DOHH2 (cell line): ENCODE data around the gene RTRAF.

Experiments used
- H3F3A ChIP-seq: fragments of 200-600 bp; sonication (generic), shearing (Covaris generic); 2 replicates; pipeline ENCODE4 v1.6.0; 2016; ENCODE audit warnings: antibody characterized with exemption, mild to moderate bottlenecking; ENCODE audit not compliant: control insufficient read depth, insufficient read depth
- H3K27ac ChIP-seq: fragments of 200-600 bp; sonication (generic); 2 replicates; pipeline ENCODE4 v1.5.1; 2014; ENCODE audit warnings: low read depth, mild to moderate bottlenecking, low read length, moderate library complexity
- H3K27me3 ChIP-seq: fragments of 200-600 bp; sonication (generic); 2 replicates; pipeline ENCODE4 v1.6.1; 2014; ENCODE audit warnings: mild to moderate bottlenecking, low read length, mixed read lengths; ENCODE audit not compliant: control insufficient read depth
- H3K36me3 ChIP-seq: fragments of 200-600 bp; sonication (generic); 2 replicates; pipeline ENCODE4 v1.6.1; 2014; ENCODE audit warnings: mild to moderate bottlenecking, low read length, moderate library complexity, mixed read lengths; ENCODE audit not compliant: control insufficient read depth
- H3K4me1 ChIP-seq: fragments of 200-600 bp; sonication (generic); 2 replicates; pipeline ENCODE4 v1.6.1; 2014; ENCODE audit warnings: mild to moderate bottlenecking, low read length, mixed read lengths; ENCODE audit not compliant: control insufficient read depth
- H3K4me2 ChIP-seq: fragments of 200-600 bp; sonication (generic); 2 replicates; pipeline ENCODE4 v1.6.0; 2014; ENCODE audit warnings: mild to moderate bottlenecking, low read length, moderate library complexity
- H3K4me3 ChIP-seq: fragments of 200-600 bp; sonication (generic); 2 replicates; pipeline ENCODE4 v1.5.1; 2014; ENCODE audit warnings: mild to moderate bottlenecking, low read length, mixed read lengths
- H3K79me2 ChIP-seq: fragments of 200-600 bp; sonication (generic); 2 replicates; pipeline ENCODE4 v1.6.1; 2014; ENCODE audit warnings: mild to moderate bottlenecking, low read length, mixed read lengths; ENCODE audit not compliant: control insufficient read depth
- H3K9me2 ChIP-seq: fragments of 200-600 bp; sonication (generic); replicated peaks from 2 replicates; pipeline ENCODE4 v1.6.1; 2014; ENCODE audit warnings: mild to moderate bottlenecking, low read length, mixed read lengths; ENCODE audit not compliant: control insufficient read depth
- H3K9me3 ChIP-seq: fragments of 200-600 bp; sonication (generic); 2 replicates; pipeline ENCODE4 v1.6.1; 2014; ENCODE audit warnings: antibody characterized with exemption, low read length, mixed read lengths; ENCODE audit not compliant: control insufficient read depth, insufficient read depth
- H4K20me1 ChIP-seq: fragments of 200-600 bp; sonication (generic); 2 replicates; pipeline ENCODE4 v1.6.0; 2014; ENCODE audit warnings: low read depth, mild to moderate bottlenecking, antibody characterized with exemption, low read length, moderate library complexity; ENCODE audit not compliant: control insufficient read depth, insufficient read depth
- EZH2phosphoT487 ChIP-seq: fragments of 200-600 bp; sonication (generic); IDR thresholded peaks from 2 replicates; pipeline ENCODE4 v1.6.1; 2017; ENCODE audit warnings: borderline replicate concordance, mild to moderate bottlenecking, antibody characterized with exemption, low read length, moderate library complexity, mixed read lengths
- TF ChIP-seq, protein P1 (sequence below): fragments of 200-600 bp; sonication (generic); IDR thresholded peaks from one replicate; pipeline ENCODE4 v1.5.1; 2014; ENCODE audit warnings: antibody characterized with exemption, mild to moderate bottlenecking, low read depth, low read length; ENCODE audit not compliant: poor library complexity, severe bottlenecking

The RTRAF gene

GRCh38 chr14:51963286-51963685 lies 26.1 kb upstream of the RTRAF start:
- H3K27ac ChIP-seq: no peak overlapping the region
- no peak overlapping the region for H3K4me3 ChIP-seq

DNA sequence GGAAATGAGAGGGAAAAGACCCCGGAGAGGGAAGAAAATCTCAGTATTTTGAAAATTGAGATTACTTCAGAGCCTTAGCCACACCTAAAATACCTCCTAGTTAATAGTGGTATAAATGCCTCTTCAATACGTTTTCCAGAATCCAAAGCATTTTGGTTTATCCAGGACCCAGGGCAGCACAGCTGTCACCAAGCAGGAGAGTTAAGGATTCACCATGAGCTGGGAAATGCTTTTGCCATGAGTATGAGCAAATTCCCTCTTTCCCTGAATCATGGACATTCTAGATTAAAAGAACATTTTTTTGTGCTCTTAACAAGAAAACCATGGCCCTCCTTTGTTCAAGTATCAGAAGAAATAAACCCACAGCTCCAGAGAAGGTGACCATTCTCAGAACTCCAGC lies 21.8 kb upstream of the RTRAF start:
- Histone ChIP-seq H3K36me3 (no peaks in the 10 kb centered on the region), H3K27me3 (no peaks in the 10 kb centered on the region), H3K79me2 (no peaks in the 10 kb centered on the region), H3K4me2 (no peak overlapping the region), H4K20me1 (no peaks in the 10 kb centered on the region), H3K4me3 (no peak overlapping the region), H3K27ac (no peak overlapping the region), H3K9me2 (no peaks in the 10 kb centered on the region), H3F3A (no peaks in the 10 kb centered on the region), H3K4me1 (no peaks in the 10 kb centered on the region), H3K9me3 (no peaks in the 10 kb centered on the region)
- no peak for TF ChIP-seq EZH2phosphoT487
- TF ChIP-seq, protein P1, sequence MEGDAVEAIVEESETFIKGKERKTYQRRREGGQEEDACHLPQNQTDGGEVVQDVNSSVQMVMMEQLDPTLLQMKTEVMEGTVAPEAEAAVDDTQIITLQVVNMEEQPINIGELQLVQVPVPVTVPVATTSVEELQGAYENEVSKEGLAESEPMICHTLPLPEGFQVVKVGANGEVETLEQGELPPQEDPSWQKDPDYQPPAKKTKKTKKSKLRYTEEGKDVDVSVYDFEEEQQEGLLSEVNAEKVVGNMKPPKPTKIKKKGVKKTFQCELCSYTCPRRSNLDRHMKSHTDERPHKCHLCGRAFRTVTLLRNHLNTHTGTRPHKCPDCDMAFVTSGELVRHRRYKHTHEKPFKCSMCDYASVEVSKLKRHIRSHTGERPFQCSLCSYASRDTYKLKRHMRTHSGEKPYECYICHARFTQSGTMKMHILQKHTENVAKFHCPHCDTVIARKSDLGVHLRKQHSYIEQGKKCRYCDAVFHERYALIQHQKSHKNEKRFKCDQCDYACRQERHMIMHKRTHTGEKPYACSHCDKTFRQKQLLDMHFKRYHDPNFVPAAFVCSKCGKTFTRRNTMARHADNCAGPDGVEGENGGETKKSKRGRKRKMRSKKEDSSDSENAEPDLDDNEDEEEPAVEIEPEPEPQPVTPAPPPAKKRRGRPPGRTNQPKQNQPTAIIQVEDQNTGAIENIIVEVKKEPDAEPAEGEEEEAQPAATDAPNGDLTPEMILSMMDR: no peak

More at GRCh38 chr14:51963286-51963685, 26.1 kb upstream of the RTRAF start:
- H3K4me1 ChIP-seq: no peaks in the 10 kb centered on the region
- no peaks in the 10 kb centered on the region for H3K79me2 ChIP-seq
- no peaks in the 10 kb centered on the region for H3K9me3 ChIP-seq
- H3K9me2 ChIP-seq: no peaks in the 10 kb centered on the region
- H4K20me1 ChIP-seq: no peaks in the 10 kb centered on the region
- no peaks in the 10 kb centered on the region for H3K36me3 ChIP-seq
- no peaks in the 10 kb centered on the region for H3F3A ChIP-seq
- no peak overlapping the region for H3K4me2 ChIP-seq
- no peaks in the 10 kb centered on the region for H3K27me3 ChIP-seq
- no peak for TF ChIP-seq EZH2phosphoT487
- TF ChIP-seq, protein P1: no peak

GRCh38 chr14:51969852-51970540 lies 19.4 kb upstream of the RTRAF start:
- H3F3A ChIP-seq: no peaks in the 10 kb centered on the region
- no peaks in the 10 kb centered on the region for H4K20me1 ChIP-seq
- H3K9me3 ChIP-seq: no peaks in the 10 kb centered on the region
- no peak overlapping the region for H3K4me3 ChIP-seq
- TF ChIP-seq, protein P1: no peak
- no peak for TF ChIP-seq EZH2phosphoT487
- H3K27me3 ChIP-seq: no peaks in the 10 kb centered on the region
- H3K79me2 ChIP-seq: no peaks in the 10 kb centered on the region
- no peak overlapping the region for H3K27ac ChIP-seq
- no peaks in the 10 kb centered on the region for H3K9me2 ChIP-seq
- no peaks in the 10 kb centered on the region for H3K4me1 ChIP-seq
- H3K36me3 ChIP-seq: no peaks in the 10 kb centered on the region
- H3K4me2 ChIP-seq: no peak overlapping the region
